ENCODE data around the gene REEP3.

GRCh38 chr10:63530409-63530808 is 9.2 kb downstream of the REEP3 start:
- TF ChIP-seq REST (IDR thresholded peaks at IDR 0.05; ENCODE audit: insufficient read depth in 1 of 2, low read depth in 2 of 2, low read length in 2 of 2): no peak
- no peak for TF ChIP-seq POLR2AphosphoS5 (IDR thresholded peaks at IDR 0.05; ENCODE audit: low read depth, low read length)
- no peak for TF ChIP-seq TAF1 (IDR thresholded peaks at IDR 0.05; ENCODE audit: borderline replicate concordance, insufficient read depth, low read length)
- TF ChIP-seq SIN3A (IDR thresholded peaks at IDR 0.05; ENCODE audit: borderline replicate concordance, insufficient read depth, low read length): no peak
- TF ChIP-seq FOXP2 (optimal IDR thresholded peaks at IDR 0.05; ENCODE audit: borderline replicate concordance, extremely low read depth, extremely low read length, insufficient read depth): no peak
